NCI-H2029 (cell line): ENCODE data around the gene NRARP.
A peak's percentile ranks its signal among the peaks of the same experiment; 100 is the strongest.

Source experiments
- DNase-seq: peaks from one replicate; lab custom pipeline; 2025; lab: John Stamatoyannopoulos, UW

The NRARP gene

GRCh38 chr9:137298401-137299202 lies 3.5 kb downstream of the NRARP start:
- DNase-seq: no peak

- no peak for DNase-seq
Observed at GRCh38 chr9:137297966-137298365, 4.1 kb downstream of the NRARP start.

- DNase-seq: no peak
Observed at GRCh38 chr9:137296670-137297664, 5.1 kb downstream of the NRARP start.

GRCh38 chr9:137295849-137296669 lies 6.0 kb downstream of the NRARP start:
- DNase-seq: no peak

- no peak for DNase-seq
Observed at GRCh38 chr9:137295238-137295811, 6.7 kb downstream of the NRARP start.

- no peak for DNase-seq
Observed at GRCh38 chr9:137294681-137295237, 7.3 kb downstream of the NRARP start.

GRCh38 chr9:137294091-137294680 lies 7.9 kb downstream of the NRARP start:
- DNase-seq: peak; percentile 64

- DNase-seq: no peak
Observed at GRCh38 chr9:137293482-137294090, 8.5 kb downstream of the NRARP start.

- DNase-seq: no peak
Observed at GRCh38 chr9:137293094-137293481, 9.0 kb downstream of the NRARP start.

- DNase-seq: peak; percentile 37
Observed at GRCh38 chr9:137286975-137287383, 15.1 kb downstream of the NRARP start.

- no peak for DNase-seq
Observed at GRCh38 chr9:137281345-137282116, 20.5 kb downstream of the NRARP start.

GRCh38 chr9:137280474-137281344 lies 21.4 kb downstream of the NRARP start:
- no peak for DNase-seq

- no peak for DNase-seq
Observed at GRCh38 chr9:137279741-137280473, 22.2 kb downstream of the NRARP start.

- no peak for DNase-seq
Observed at GRCh38 chr9:137278721-137279711, 23.1 kb downstream of the NRARP start.

- no peak for DNase-seq
Observed at GRCh38 chr9:137278061-137278701, 23.9 kb downstream of the NRARP start.
